Endothelial cell of umbilical vein (primary cell): Measurements from ENCODE around the gene TTLL7. TPM values are rescaled to one million over a fixed set of nuclear protein-coding genes. Genes with fewer than 3 reads are reported as not detected.

Experiments
- BruUV-seq: library from RNA; stranded (reverse); fragments of 400-500 nt; replicated peaks from 2 replicates; lab custom pipeline; 2021; lab: Mats Ljungman, UMichigan
- CTCF ChIA-PET: fragments of 300-600, 350-600 bp; sonication (Branson Sonifier 250); formaldehyde crosslinking; loops from one replicate; lab custom pipeline; 2021; ENCODE audit warnings: antibody characterized with exemption, inconsistent platforms; lab: Charles Lee
- POLR2A ChIA-PET: fragments of 300-600, 350-600 bp; sonication (Branson Sonifier 250); formaldehyde crosslinking; loops from one replicate; lab custom pipeline; 2021; ENCODE audit warnings: antibody characterized with exemption, inconsistent platforms; lab: Charles Lee
- DNase-seq: peaks from one replicate; pipeline ENCODE4 v3.0.0-alpha.2; 2011; ENCODE audit warnings: low read depth, low spot score
- FAIRE-seq: peaks from 2 replicates; lab custom pipeline; 2011; peaks lifted over from hg19 to GRCh38; lab: Jason Lieb, UNC
- H2AFZ ChIP-seq: 2 replicates; pipeline ENCODE4 v1.6.0; 2012; ENCODE audit warnings: low read depth, low read length, control low read depth, inconsistent platforms
- H3K27ac ChIP-seq: 2 replicates; pipeline ENCODE4 v1.5.1; 2011; ENCODE audit warnings: low read depth, mild to moderate bottlenecking, control low read depth, low read length, moderate library complexity; ENCODE audit not compliant: insufficient read depth
- H3K27me3 ChIP-seq, 2 experiments: 2 replicates each; pipeline versions ENCODE4 v1.6.0 to v1.6.1; 2011; ENCODE audit warnings: low read length in 2 of 2, mixed read lengths in 1 of 2; ENCODE audit not compliant: control insufficient read depth in 2 of 2, insufficient read depth in 2 of 2
- H3K36me3 ChIP-seq, 2 experiments: 2 replicates in 1 of 2; 3 replicates in 1 of 2; pipeline ENCODE4 v1.5.1; 2011; ENCODE audit warnings: low read length in 2 of 2, mild to moderate bottlenecking in 1 of 2, moderate library complexity in 1 of 2; ENCODE audit not compliant: control insufficient read depth in 2 of 2, insufficient read depth in 2 of 2; ENCODE audit errors: extremely low read depth in 1 of 2
- H3K4me1 ChIP-seq: 3 replicates; pipeline ENCODE4 v1.5.1; 2011; ENCODE audit warnings: mild to moderate bottlenecking, low read length; ENCODE audit not compliant: control insufficient read depth, insufficient read depth; ENCODE audit errors: extremely low read depth
- H3K4me2 ChIP-seq: 2 replicates; pipeline ENCODE4 v1.6.1; 2011; ENCODE audit warnings: low read length, control low read depth, mixed read lengths; ENCODE audit not compliant: insufficient read depth
- H3K4me3 ChIP-seq, 3 experiments: fragments of 200-600 bp in 1 of 3; sonication (generic), shearing (Covaris generic) in 1 of 3; replicated peaks in 1 of 3; 2 replicates each; pipeline ENCODE4 v1.5.1; 2011 to 2016; ENCODE audit warnings: control low read depth in 3 of 3, low read length in 3 of 3, mild to moderate bottlenecking in 2 of 3, inconsistent platforms in 1 of 3, low read depth in 1 of 3, moderate library complexity in 1 of 3; ENCODE audit not compliant: insufficient read depth in 1 of 3
- H3K79me2 ChIP-seq: 2 replicates; pipeline ENCODE4 v1.6.0; 2012; ENCODE audit warnings: low read length, inconsistent platforms; ENCODE audit not compliant: control insufficient read depth, insufficient read depth
- H3K9ac ChIP-seq: replicated peaks from 2 replicates; pipeline ENCODE3; 2011; ENCODE audit warnings: low read length, control low read depth; ENCODE audit not compliant: insufficient read depth; ENCODE audit errors: extremely low read depth
- H3K9me1 ChIP-seq: replicated peaks from 3 replicates; pipeline ENCODE4 v1.6.0; 2011; ENCODE audit warnings: mild to moderate bottlenecking, low read length; ENCODE audit not compliant: control insufficient read depth, insufficient read depth; ENCODE audit errors: extremely low read depth
- H3K9me3 ChIP-seq: replicated peaks from 2 replicates; pipeline ENCODE4 v1.5.1; 2012; ENCODE audit warnings: low read length, inconsistent platforms; ENCODE audit not compliant: control insufficient read depth, insufficient read depth
- H4K20me1 ChIP-seq: replicated peaks from 2 replicates; pipeline ENCODE3; 2011; ENCODE audit warnings: mild to moderate bottlenecking, low read length; ENCODE audit not compliant: control insufficient read depth, insufficient read depth; ENCODE audit errors: extremely low read depth
- EZH2 ChIP-seq: IDR thresholded peaks from 2 replicates; pipeline ENCODE4 v1.6.1; 2012; ENCODE audit warnings: borderline replicate concordance, low read depth, mild to moderate bottlenecking, moderate library complexity, low read length, inconsistent platforms; ENCODE audit not compliant: severe bottlenecking
- FOS ChIP-seq: IDR thresholded peaks from 2 replicates; pipeline ENCODE4 v1.6.1; 2011; ENCODE audit warnings: mild to moderate bottlenecking, low read length, moderate library complexity, borderline replicate concordance; ENCODE audit not compliant: insufficient read depth
- GATA2 ChIP-seq: IDR thresholded peaks from 2 replicates; pipeline ENCODE4 v1.7.0; 2011; ENCODE audit warnings: low read depth, mild to moderate bottlenecking, moderate library complexity, mixed read lengths, low read length; ENCODE audit not compliant: insufficient read length, insufficient read depth
- JUN ChIP-seq: IDR thresholded peaks from 2 replicates; pipeline ENCODE4 v1.6.1; 2011; ENCODE audit warnings: borderline replicate concordance, low read depth; ENCODE audit not compliant: insufficient read length, insufficient read depth
- MYC ChIP-seq: IDR thresholded peaks from one replicate; pipeline ENCODE4 v1.6.1; 2011; ENCODE audit warnings: mild to moderate bottlenecking, low read depth, low read length
- POLR2A ChIP-seq: IDR thresholded peaks from 2 replicates; pipeline ENCODE4 v1.6.1; 2012; ENCODE audit warnings: low read depth, mild to moderate bottlenecking, control low read depth, low read length
- POLR2AphosphoS5 ChIP-seq: IDR thresholded peaks from 2 replicates; pipeline ENCODE4 v1.6.1; 2012; ENCODE audit warnings: low read depth, mild to moderate bottlenecking, control low read depth, low read length, moderate library complexity; ENCODE audit not compliant: insufficient read depth
- dilution Hi-C: fragments of 300-500 bp; cut with MboI; formaldehyde crosslinking; loops from one replicate; pipeline ENCODE4 v1.15.0; 2019; ENCODE audit warnings: low sequenced_read_pairs; ENCODE audit not compliant: extremely low pct_ligation_motif_present
- intact Hi-C: fragments of 100-400 bp; cut with micrococcal nuclease; formaldehyde crosslinking; loops from one replicate; pipeline ENCODE4 v1.10.0; 2022
- polyA plus RNA-seq, 4 experiments: library from polyadenylated mRNA; depleted of rRNA in 3 of 4; stranded (reverse) in 3 of 4; unstranded in 1 of 4; fragments of >200 nt; gene quantifications; 2 replicates each; pipeline versions ENCODE4 v1.2.1 to v1.2.3, GENCODE V29; 2011 to 2012; ENCODE audit warnings: missing spikeins in 1 of 4
- total RNA-seq: library from RNA; stranded (reverse); gene quantifications from 2 replicates; pipeline ENCODE4 v1.2.3, GENCODE V29; 2021
- TF ChIP-seq, protein P1 (sequence below), 2 donors: IDR thresholded peaks; 1 replicate in 1 of 2; 2 replicates in 1 of 2; pipeline ENCODE4 v1.5.1; 2011; ENCODE audit warnings: low read length in 2 of 2, mild to moderate bottlenecking in 2 of 2, moderate library complexity in 2 of 2, control low read depth in 1 of 2, inconsistent platforms in 1 of 2, low read depth in 1 of 2; ENCODE audit not compliant: insufficient read depth in 1 of 2; ENCODE audit errors: extremely low read depth in 1 of 2
- TF ChIP-seq, protein P2 (sequence below): IDR thresholded peaks from 2 replicates; pipeline ENCODE4 v1.6.1; 2011; ENCODE audit not compliant: insufficient read depth, insufficient read length

Gene TTLL7
- total and polyA plus RNA-seq, 2 donors (not counting 3 experiments of a cell fraction or from before 2014, with no cell fraction given): 2.1 to 11.7 TPM

- no peak for FAIRE-seq
Measured at GRCh38 chr1:83967336-83967735, 31.6 kb downstream of the TTLL7 start.

More at GRCh38 chr1:83967336-83967735, 31.6 kb downstream of the TTLL7 start:
- no TSS peak for BruUV-seq
- dilution Hi-C loops (no loop called here), intact Hi-C loops (no loop called here)
- ChIA-PET POLR2A (no interaction called here), CTCF (interaction anchor here (1.2 kb wide), 1 partner anchor 815 kb away, joined by 3 read pairs; no protein-coding TSS in a partner anchor)
- Histone ChIP-seq H3K9ac (no peak overlapping the region), H3K36me3 (no peaks in the 10 kb centered on the region), H3K9me1 (no peaks in the 10 kb centered on the region), H3K4me3 (no peak overlapping the region), H3K27ac (no peak overlapping the region), H4K20me1 (no peaks in the 10 kb centered on the region), H3K4me1 (no peaks in the 10 kb centered on the region), H2AFZ (no peak overlapping the region), H3K79me2 (no peaks in the 10 kb centered on the region), H3K27me3 (no peaks in the 10 kb centered on the region), H3K9me3 (no peaks in the 10 kb centered on the region), H3K4me2 (no peak overlapping the region)
- TF ChIP-seq JUN: no peak
- no peak for TF ChIP-seq EZH2
- no peak for TF ChIP-seq MYC
- no peak for TF ChIP-seq FOS
- no peak for TF ChIP-seq POLR2AphosphoS5
- TF ChIP-seq GATA2: no peak
- TF ChIP-seq, protein P1, sequence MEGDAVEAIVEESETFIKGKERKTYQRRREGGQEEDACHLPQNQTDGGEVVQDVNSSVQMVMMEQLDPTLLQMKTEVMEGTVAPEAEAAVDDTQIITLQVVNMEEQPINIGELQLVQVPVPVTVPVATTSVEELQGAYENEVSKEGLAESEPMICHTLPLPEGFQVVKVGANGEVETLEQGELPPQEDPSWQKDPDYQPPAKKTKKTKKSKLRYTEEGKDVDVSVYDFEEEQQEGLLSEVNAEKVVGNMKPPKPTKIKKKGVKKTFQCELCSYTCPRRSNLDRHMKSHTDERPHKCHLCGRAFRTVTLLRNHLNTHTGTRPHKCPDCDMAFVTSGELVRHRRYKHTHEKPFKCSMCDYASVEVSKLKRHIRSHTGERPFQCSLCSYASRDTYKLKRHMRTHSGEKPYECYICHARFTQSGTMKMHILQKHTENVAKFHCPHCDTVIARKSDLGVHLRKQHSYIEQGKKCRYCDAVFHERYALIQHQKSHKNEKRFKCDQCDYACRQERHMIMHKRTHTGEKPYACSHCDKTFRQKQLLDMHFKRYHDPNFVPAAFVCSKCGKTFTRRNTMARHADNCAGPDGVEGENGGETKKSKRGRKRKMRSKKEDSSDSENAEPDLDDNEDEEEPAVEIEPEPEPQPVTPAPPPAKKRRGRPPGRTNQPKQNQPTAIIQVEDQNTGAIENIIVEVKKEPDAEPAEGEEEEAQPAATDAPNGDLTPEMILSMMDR (IDR thresholded peaks at IDR 0.05; ENCODE audit: extremely low read depth in 1 of 2, insufficient read depth in 1 of 2, low read depth in 1 of 2, low read length in 2 of 2): no peak
- TF ChIP-seq POLR2A: no peak
- TF ChIP-seq, protein P2, sequence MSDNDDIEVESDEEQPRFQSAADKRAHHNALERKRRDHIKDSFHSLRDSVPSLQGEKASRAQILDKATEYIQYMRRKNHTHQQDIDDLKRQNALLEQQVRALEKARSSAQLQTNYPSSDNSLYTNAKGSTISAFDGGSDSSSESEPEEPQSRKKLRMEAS: no peak
- DNase-seq: no peak
